K562 (cell line): ENCODE results near the gene PUM1. TPM values are rescaled to one million over a fixed set of nuclear protein-coding genes. Genes with fewer than 3 reads are reported as not detected.

ENCODE experiments used
- ATAC-seq: fragments of 200-7000 bp; cut with Tn5 transposase; 3 replicates; pipeline ENCODE4 v1.9.1; 2020; ENCODE audit warnings: moderate library complexity
- BruUV-seq: library from RNA; stranded (reverse); fragments of 400-500 nt; replicated peaks from 2 replicates; lab custom pipeline; 2021; lab: Mats Ljungman, UMichigan
- CTCF ChIA-PET: fragments of 300-600 bp; formaldehyde crosslinking; extraction: SDS; loops from one replicate; lab custom pipeline; 2021; ENCODE audit warnings: low intra/inter-chr PET ratio; lab: Yijun Ruan, JAX
- POLR2A ChIA-PET: fragments of 300-600, 350-650 bp; sonication (Branson Sonifier 250); formaldehyde crosslinking; extraction: SDS; loops from one replicate; lab custom pipeline; 2021; ENCODE audit warnings: antibody characterized with exemption, inconsistent platforms; lab: Yijun Ruan, JAX
- DNase-seq, 4 experiments: peaks; one replicate each; pipeline versions ENCODE4 v3.0.0 to v3.0.0-alpha.2; 2011 to 2018; ENCODE audit warnings: low spot score in 3 of 4, mixed read lengths in 3 of 4; ENCODE audit errors: extremely low read depth in 1 of 4
- FAIRE-seq: peaks from 2 replicates; lab custom pipeline; 2011; peaks lifted over from hg19 to GRCh38; lab: Jason Lieb, UNC
- H2AFZ ChIP-seq: 2 replicates; pipeline ENCODE4 v1.6.0; 2011; ENCODE audit warnings: low read depth, low read length, control low read depth, inconsistent platforms
- H3K27ac ChIP-seq: fragments of 200-600 bp; 3 replicates; pipeline ENCODE4 v1.8.0; 2011; ENCODE audit warnings: low read depth, mild to moderate bottlenecking, control low read depth, inconsistent platforms, low read length, moderate library complexity, mixed read lengths; ENCODE audit errors: extremely low read depth
- H3K27me3 ChIP-seq, 2 experiments: fragments of 300-600 bp in 1 of 2; 2 replicates in 1 of 2; 3 replicates in 1 of 2; pipeline versions ENCODE4 v1.6.0 to v1.8.0; 2011; ENCODE audit warnings: inconsistent platforms in 2 of 2, low read length in 2 of 2, mild to moderate bottlenecking in 1 of 2, mixed read lengths in 1 of 2, moderate library complexity in 1 of 2; ENCODE audit not compliant: control insufficient read depth in 2 of 2, insufficient read depth in 2 of 2
- H3K36me3 ChIP-seq: fragments of 300-600 bp; 3 replicates; pipeline ENCODE4 v1.8.0; 2011; ENCODE audit warnings: mild to moderate bottlenecking, low read length, inconsistent platforms; ENCODE audit not compliant: control insufficient read depth, insufficient read depth
- H3K4me1 ChIP-seq, 2 experiments: fragments of 200-600 bp in 1 of 2; replicated peaks in 1 of 2; 2 replicates in 1 of 2; 3 replicates in 1 of 2; pipeline versions ENCODE4 v1.5.1 to v1.8.0; 2011; ENCODE audit warnings: inconsistent platforms in 2 of 2, low read length in 2 of 2, mild to moderate bottlenecking in 1 of 2, mixed read lengths in 1 of 2, moderate library complexity in 1 of 2; ENCODE audit not compliant: control insufficient read depth in 2 of 2, insufficient read depth in 2 of 2
- H3K4me2 ChIP-seq: 2 replicates; pipeline ENCODE4 v1.6.1; 2011; ENCODE audit warnings: low read length, control low read depth, inconsistent platforms, mixed read lengths; ENCODE audit not compliant: insufficient read depth
- H3K4me3 ChIP-seq: fragments of 200-600 bp; sonication (generic), shearing (Covaris generic); 2 replicates; pipeline ENCODE4 v1.5.1; 2016; ENCODE audit warnings: control low read depth, inconsistent platforms
- H3K79me2 ChIP-seq: fragments of 200-600 bp; 3 replicates; pipeline ENCODE4 v1.8.0; 2011; ENCODE audit warnings: low read length, inconsistent platforms; ENCODE audit not compliant: control insufficient read depth, insufficient read depth
- H3K9ac ChIP-seq, 2 experiments: 2 replicates each; pipeline versions ENCODE4 v1.6.0 to v1.6.1; 2011; ENCODE audit warnings: low read depth in 2 of 2, low read length in 2 of 2, control low read depth in 1 of 2, inconsistent platforms in 1 of 2, mild to moderate bottlenecking in 1 of 2, mixed read lengths in 1 of 2; ENCODE audit not compliant: insufficient read depth in 1 of 2
- H3K9me1 ChIP-seq: one replicate; pipeline ENCODE4 v1.6.0; 2011; ENCODE audit warnings: inconsistent platforms, mild to moderate bottlenecking, low read length, moderate library complexity; ENCODE audit not compliant: control insufficient read depth, insufficient read depth
- H3K9me3 ChIP-seq: replicated peaks from 2 replicates; pipeline ENCODE4 v1.5.1; 2011; ENCODE audit warnings: low read depth, low read length, inconsistent platforms; ENCODE audit not compliant: control insufficient read depth, insufficient read depth
- H4K20me1 ChIP-seq: replicated peaks from 2 replicates; pipeline ENCODE4 v1.6.1; 2011; ENCODE audit warnings: low read length, inconsistent platforms, mixed read lengths; ENCODE audit not compliant: control insufficient read depth, insufficient read depth
- ELF4 ChIP-seq: fragments of 450-650 bp; formaldehyde crosslinking; IDR thresholded peaks from 2 replicates; pipeline ENCODE4 v1.4.0; 2022; ENCODE audit warnings: missing genetic modification characterization
- FOXA3 ChIP-seq, 2 experiments: fragments of 450-650 bp in 1 of 2; sonication (generic) in 1 of 2; formaldehyde crosslinking; IDR thresholded peaks in 1 of 2; conservative IDR thresholded peaks in 1 of 2; 2 replicates each; pipeline versions ENCODE4 v1.4.0 to v1.8.0; 2020 to 2022; ENCODE audit warnings: mild to moderate bottlenecking in 2 of 2, missing genetic modification reagents in 1 of 2
- GATAD2A ChIP-seq: fragments of 450-650 bp; IDR thresholded peaks from 2 replicates; pipeline ENCODE4 v1.6.1; 2017
- MAZ ChIP-seq, 2 experiments: fragments of 450-650 bp in 1 of 2; sonication (generic) in 1 of 2; formaldehyde crosslinking; IDR thresholded peaks in 1 of 2; conservative IDR thresholded peaks in 1 of 2; 2 replicates each; pipeline versions ENCODE4 v1.4.0 to v1.5.0; 2020; ENCODE audit warnings: mild to moderate bottlenecking in 1 of 2, missing genetic modification reagents in 1 of 2
- MTA1 ChIP-seq: fragments of 450-650 bp; IDR thresholded peaks from 2 replicates; pipeline ENCODE4 v1.6.1; 2017; ENCODE audit warnings: borderline replicate concordance
- PHF21A ChIP-seq: fragments of 450-650 bp; IDR thresholded peaks from 2 replicates; pipeline ENCODE4 v1.6.1; 2017; ENCODE audit warnings: low read depth, borderline replicate concordance
- PHF8 ChIP-seq: fragments of 200-600 bp; sonication (generic); IDR thresholded peaks from 2 replicates; pipeline ENCODE4 v1.6.1; 2012; ENCODE audit warnings: mixed run types, mild to moderate bottlenecking, inconsistent platforms, low read length, moderate library complexity, borderline replicate concordance
- TSC22D4 ChIP-seq: fragments of 450-650 bp; IDR thresholded peaks from 2 replicates; pipeline ENCODE4 v1.6.1; 2016; ENCODE audit warnings: missing genetic modification characterization, missing biosample characterization, control low read depth
- XRCC4 ChIP-seq: IDR thresholded peaks from one replicate; pipeline ENCODE4 v1.6.1; 2011; ENCODE audit not compliant: insufficient read depth, insufficient read length; ENCODE audit errors: extremely low read depth
- ZNF282 ChIP-seq: sonication (generic); formaldehyde crosslinking; IDR thresholded peaks from 2 replicates; pipeline ENCODE4 v1.8.1; 2023; ENCODE audit warnings: missing genetic modification reagents
- WGBS: fragments of 100-300 bp; shearing (Covaris generic); methylation state at CpG from one replicate; pipeline ENCODE4 v1.1.6; 2016; ENCODE audit warnings: low coverage, mixed read lengths; ENCODE audit not compliant: insufficient coverage; ENCODE audit errors: missing lambda C conversion rate; 5-methylcytosine and 5-hydroxymethylcytosine counted together
- in situ Hi-C: fragments of 300-500 bp; cut with MboI; formaldehyde crosslinking; loops from 4 replicates; pipeline ENCODE4 v1.15.0; 2018; ENCODE audit warnings: inconsistent platforms, mixed read lengths
- intact Hi-C: fragments of 100-400 bp; cut with micrococcal nuclease; formaldehyde crosslinking; loops from 2 replicates; pipeline ENCODE4 v1.14.2; 2022
- polyA plus RNA-seq, 8 experiments: library from polyadenylated mRNA; depleted of rRNA in 4 of 8; stranded (reverse) in 5 of 8; unstranded in 3 of 8; fragments of >200 nt; fragmentation: Nextera tagmentation in 2 of 8; fragmentation: Illumina TruSeq in 1 of 8; extraction: Ambion mirVana in 2 of 8; extraction: Trizol in 1 of 8; gene quantifications; 2 replicates each; pipeline versions ENCODE4 v1.2.1 to v1.2.3, GENCODE V29; 2011 to 2014; ENCODE audit warnings: inconsistent platforms in 1 of 8, missing spikeins in 1 of 8
- total RNA-seq, 7 experiments: library from RNA; depleted of rRNA in 6 of 7; stranded (reverse); fragments of >200 nt in 6 of 7; fragmentation: Illumina TruSeq in 2 of 7; extraction: Trizol in 2 of 7; gene quantifications; 2 replicates each; pipeline versions ENCODE4 v1.2.1 to v1.2.3, GENCODE V29; 2011 to 2021; ENCODE audit warnings: low replicate concordance in 1 of 7
- TF ChIP-seq, protein P1 (sequence below): IDR thresholded peaks from 2 replicates; pipeline ENCODE4 v1.6.1; 2014; ENCODE audit warnings: antibody characterized with exemption
- TF ChIP-seq, protein P2 (sequence below): fragments of 250-450 bp; sonication (Bioruptor Pico); IDR thresholded peaks from 2 replicates; pipeline ENCODE4 v1.8.0; 2021; ENCODE audit warnings: borderline replicate concordance, mild to moderate bottlenecking, moderate library complexity; ENCODE audit not compliant: poor library complexity, severe bottlenecking

The PUM1 gene
- total and polyA plus RNA-seq, 9 of the 15 experiments (the other 6 are each of a cell fraction or from before 2014, with no cell fraction given) = 37.7 to 104 (median 55.7) TPM

DNA sequence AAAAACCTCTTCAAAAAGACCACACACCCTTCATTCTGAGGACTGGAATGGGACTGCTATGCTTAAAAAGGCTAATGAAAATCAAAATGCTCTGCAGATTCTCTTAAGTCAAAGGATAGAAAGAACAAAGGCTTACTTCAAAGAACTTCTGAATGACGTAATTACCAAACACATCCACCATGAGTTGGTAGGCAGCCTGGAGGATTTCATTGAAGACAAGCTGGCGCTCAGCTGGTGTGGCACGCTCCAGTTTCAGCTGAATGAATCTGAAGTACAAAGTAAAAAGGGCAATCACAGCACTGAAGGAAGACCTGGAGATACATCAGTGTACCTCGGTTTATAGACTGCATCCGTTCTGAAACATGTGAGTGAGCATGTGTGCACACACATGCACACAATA, 113.4 kb downstream of the PUM1 start:
- Histone ChIP-seq H2AFZ (no peak overlapping the region), H3K36me3 (peaks cover 90% of the 10 kb centered on the region), H3K27ac (no peak overlapping the region), H3K9ac (no peak overlapping the region), H3K4me3 (no peak overlapping the region), H3K9me1 (no peaks in the 10 kb centered on the region), H3K9me3 (no peaks in the 10 kb centered on the region), H3K27me3 (no peaks in the 10 kb centered on the region), H4K20me1 (no peaks in the 10 kb centered on the region), H3K4me1 (no peaks in the 10 kb centered on the region), H3K79me2 (peaks cover 6% of the 10 kb centered on the region; the same call in 2 of the 3 replicates), H3K4me2 (no peak overlapping the region)
- DNase-seq (no peak), FAIRE-seq (no peak), ATAC-seq (no peak)
- 92% methylated on average over 5 of the region's 5 CpGs for WGBS
- CTCF ChIA-PET = no interaction called here
- intact Hi-C loops (no loop called here), in situ Hi-C loops (no loop called here)
- TF ChIP-seq XRCC4 = no peak
- TF ChIP-seq, protein P1, sequence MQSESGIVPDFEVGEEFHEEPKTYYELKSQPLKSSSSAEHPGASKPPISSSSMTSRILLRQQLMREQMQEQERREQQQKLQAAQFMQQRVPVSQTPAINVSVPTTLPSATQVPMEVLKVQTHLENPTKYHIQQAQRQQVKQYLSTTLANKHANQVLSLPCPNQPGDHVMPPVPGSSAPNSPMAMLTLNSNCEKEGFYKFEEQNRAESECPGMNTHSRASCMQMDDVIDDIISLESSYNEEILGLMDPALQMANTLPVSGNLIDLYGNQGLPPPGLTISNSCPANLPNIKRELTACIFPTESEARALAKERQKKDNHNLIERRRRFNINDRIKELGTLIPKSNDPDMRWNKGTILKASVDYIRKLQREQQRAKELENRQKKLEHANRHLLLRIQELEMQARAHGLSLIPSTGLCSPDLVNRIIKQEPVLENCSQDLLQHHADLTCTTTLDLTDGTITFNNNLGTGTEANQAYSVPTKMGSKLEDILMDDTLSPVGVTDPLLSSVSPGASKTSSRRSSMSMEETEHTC = no peak
- TF ChIP-seq TSC22D4 = no peak
- no peak for TF ChIP-seq PHF21A
- no peak for TF ChIP-seq PHF8
- TF ChIP-seq, protein P2, sequence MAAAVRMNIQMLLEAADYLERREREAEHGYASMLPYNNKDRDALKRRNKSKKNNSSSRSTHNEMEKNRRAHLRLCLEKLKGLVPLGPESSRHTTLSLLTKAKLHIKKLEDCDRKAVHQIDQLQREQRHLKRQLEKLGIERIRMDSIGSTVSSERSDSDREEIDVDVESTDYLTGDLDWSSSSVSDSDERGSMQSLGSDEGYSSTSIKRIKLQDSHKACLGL = no peak
- TF ChIP-seq ZNF282 (CRISPR knock-in tag) = no peak
- TF ChIP-seq MTA1 = no peak
- TF ChIP-seq GATAD2A = no peak
- TF ChIP-seq ELF4 (CRISPR knock-in tag) = no peak
- TF ChIP-seq FOXA3 (CRISPR knock-in tag; conservative IDR thresholded peaks at IDR 0.05 in 1 of 2, IDR thresholded peaks at IDR 0.05 in 1 of 2) = no peak
- TF ChIP-seq MAZ (CRISPR knock-in tag; conservative IDR thresholded peaks at IDR 0.05 in 1 of 2, IDR thresholded peaks at IDR 0.05 in 1 of 2) = no peak
- BruUV-seq = no TSS peak
- POLR2A ChIA-PET = interaction anchor here (1.1 kb wide), 1 partner anchor 183 kb away, joined by 4 read pairs; no protein-coding TSS in a partner anchor
